ENCODE data around the gene PTPN3.

GRCh38 chr9:109453210-109453842, 44.8 kb downstream of the PTPN3 start:
- TF ChIP-seq TAF1 (IDR thresholded peaks at IDR 0.05; ENCODE audit: borderline replicate concordance, insufficient read depth, low read length) = no peak
- no peak for TF ChIP-seq REST (IDR thresholded peaks at IDR 0.05; ENCODE audit: insufficient read depth in 1 of 2, low read depth in 2 of 2, low read length in 2 of 2)
- TF ChIP-seq SIN3A (IDR thresholded peaks at IDR 0.05; ENCODE audit: borderline replicate concordance, insufficient read depth, low read length) = no peak
- TF ChIP-seq POLR2AphosphoS5 (IDR thresholded peaks at IDR 0.05; ENCODE audit: low read depth, low read length) = no peak
